HG02610 (cell line): ENCODE measurements around the gene CLDN4.
"Not testable (repeated sequence)": the region's sequence is repeated elsewhere in the genome, so short reads cannot be mapped to it uniquely, and the experiment has no call there.

Experiments
- ATAC-seq: cut with Tn5 transposase; IDR thresholded peaks from one replicate; pipeline ENCODE4 v1.9.1; 2021; ENCODE audit warnings: mild to moderate bottlenecking, moderate library complexity; ENCODE audit not compliant: unreplicated experiment

CLDN4 gene

GRCh38 chr7:73830681-73831583 lies at the start of gene CLDN4:
TSS of gene CLDN4 (plus strand) at chr7:73830996. CDS start at chr7:73831202, 206 bp downstream.
- ATAC-seq, result no peak

GRCh38 chr7:73786588-73786987 lies 44.2 kb upstream of the CLDN4 start:
- no peak for ATAC-seq

- not testable (repeated sequence) for ATAC-seq
Observed at GRCh38 chr7:73787786-73788048, 43.1 kb upstream of the CLDN4 start.

GRCh38 chr7:73789051-73789450 lies 41.7 kb upstream of the CLDN4 start:
- ATAC-seq, result no peak

GRCh38 chr7:73791170-73791690 lies 39.6 kb upstream of the CLDN4 start:
- not testable (repeated sequence) for ATAC-seq

GRCh38 chr7:73795188-73795587 lies 35.6 kb upstream of the CLDN4 start:
- ATAC-seq, result not testable (repeated sequence)

- not testable (repeated sequence) for ATAC-seq
Observed at GRCh38 chr7:73796656-73797055, 34.1 kb upstream of the CLDN4 start.

- ATAC-seq, result not testable (repeated sequence)
Observed at GRCh38 chr7:73797176-73797575, 33.6 kb upstream of the CLDN4 start.

- ATAC-seq, result no peak
Observed at GRCh38 chr7:73799282-73800141, 31.3 kb upstream of the CLDN4 start.

GRCh38 chr7:73801577-73801976 lies 29.2 kb upstream of the CLDN4 start:
- no peak for ATAC-seq

- no peak for ATAC-seq
Observed at GRCh38 chr7:73802459-73802858, 28.3 kb upstream of the CLDN4 start.

- ATAC-seq, result no peak
Observed at GRCh38 chr7:73809467-73809951, 21.3 kb upstream of the CLDN4 start.

GRCh38 chr7:73810998-73811360 lies 19.8 kb upstream of the CLDN4 start:
- no peak for ATAC-seq

- peak; percentile 48 for ATAC-seq
Observed at GRCh38 chr7:73811760-73812168, 19.0 kb upstream of the CLDN4 start.

GRCh38 chr7:73812996-73813395 lies 17.8 kb upstream of the CLDN4 start:
- no peak for ATAC-seq

GRCh38 chr7:73815436-73815835 lies 15.4 kb upstream of the CLDN4 start:
- ATAC-seq, result no peak

GRCh38 chr7:73817121-73817520 lies 13.7 kb upstream of the CLDN4 start:
- no peak for ATAC-seq

GRCh38 chr7:73820013-73820412 lies 10.8 kb upstream of the CLDN4 start:
- ATAC-seq, result no peak

GRCh38 chr7:73821597-73822285 lies 9.1 kb upstream of the CLDN4 start:
- not testable (repeated sequence) for ATAC-seq

GRCh38 chr7:73822319-73823173 lies 8.2 kb upstream of the CLDN4 start:
- no peak for ATAC-seq
